Naive thymus-derived CD8-positive, alpha-beta T cell (primary cell): ENCODE data around the gene ZNF568. TPM values are rescaled to one million over a fixed set of nuclear protein-coding genes. Genes with fewer than 3 reads are reported as not detected.

ENCODE experiments used
- ATAC-seq, 2 donors: fragments of 150-1000 bp; cut with Tn5 transposase in 1 of 2; sonication (Bioruptor Pico), chemical (Tn5 transposase) in 1 of 2; 1 replicate in 1 of 2; 2 replicates in 1 of 2; pipeline ENCODE4 v1.10.0; 2021; ENCODE audit warnings: mild to moderate bottlenecking in 2 of 2, moderate library complexity in 2 of 2
- POLR2A ChIA-PET: fragments of 350-600 bp; sonication (Branson Sonifier 250); formaldehyde crosslinking; loops from one replicate; lab custom pipeline; 2021; ENCODE audit warnings: antibody characterized with exemption; lab: Charles Lee
- DNase-seq, 10 donors: peaks; one replicate each; pipeline versions ENCODE4 v3.0.0 to v3.0.0-alpha.2; 2020 to 2022
- H3K27ac Mint-ChIP-seq, 10 donors: one replicate each; pipeline ENCODE4 v1.8.0; 2020 to 2022; ENCODE audit warnings: mild to moderate bottlenecking in 10 of 10, mixed read lengths in 10 of 10, moderate library complexity in 4 of 10, inconsistent platforms in 1 of 10
- H3K27me3 Mint-ChIP-seq, 5 donors: one replicate each; pipeline ENCODE4 v1.8.0; 2021 to 2022; ENCODE audit warnings: mixed read lengths in 5 of 5
- H3K36me3 Mint-ChIP-seq, 3 donors: one replicate each; pipeline ENCODE4 v1.8.0; 2020 to 2022; ENCODE audit warnings: mixed read lengths in 3 of 3, mild to moderate bottlenecking in 2 of 3, inconsistent platforms in 1 of 3
- H3K4me1 Mint-ChIP-seq, 4 donors: one replicate each; pipeline ENCODE4 v1.8.0; 2021 to 2022; ENCODE audit warnings: mixed read lengths in 4 of 4
- H3K4me3 Mint-ChIP-seq, 10 donors: one replicate each; pipeline ENCODE4 v1.8.0; 2020 to 2022; ENCODE audit warnings: mild to moderate bottlenecking in 10 of 10, mixed read lengths in 10 of 10, moderate library complexity in 6 of 10, inconsistent platforms in 1 of 10
- H3K9me3 Mint-ChIP-seq, 9 donors: one replicate each; pipeline ENCODE4 v1.8.0; 2020 to 2022; ENCODE audit warnings: mixed read lengths in 9 of 9, mild to moderate bottlenecking in 3 of 9, inconsistent platforms in 1 of 9, moderate library complexity in 1 of 9
- polyA plus RNA-seq, 3 donors: library from polyadenylated mRNA; unstranded; fragments of 300-500 nt; fragmentation: Illumina TruSeq; gene quantifications; one replicate each; pipeline ENCODE4 v1.2.3, GENCODE V29; 2021
- total RNA-seq, 8 experiments: library from RNA in 2 of 8; stranded (reverse) in 2 of 8; gene quantifications; one replicate each; pipeline ENCODE4 v1.2.3 and lab custom pipeline; 2021 to 2026

Gene ZNF568
- total and polyA plus RNA-seq, 5 experiments from 2014 or later = 7.2 to 26.5 (median 10.5) TPM

DNA sequence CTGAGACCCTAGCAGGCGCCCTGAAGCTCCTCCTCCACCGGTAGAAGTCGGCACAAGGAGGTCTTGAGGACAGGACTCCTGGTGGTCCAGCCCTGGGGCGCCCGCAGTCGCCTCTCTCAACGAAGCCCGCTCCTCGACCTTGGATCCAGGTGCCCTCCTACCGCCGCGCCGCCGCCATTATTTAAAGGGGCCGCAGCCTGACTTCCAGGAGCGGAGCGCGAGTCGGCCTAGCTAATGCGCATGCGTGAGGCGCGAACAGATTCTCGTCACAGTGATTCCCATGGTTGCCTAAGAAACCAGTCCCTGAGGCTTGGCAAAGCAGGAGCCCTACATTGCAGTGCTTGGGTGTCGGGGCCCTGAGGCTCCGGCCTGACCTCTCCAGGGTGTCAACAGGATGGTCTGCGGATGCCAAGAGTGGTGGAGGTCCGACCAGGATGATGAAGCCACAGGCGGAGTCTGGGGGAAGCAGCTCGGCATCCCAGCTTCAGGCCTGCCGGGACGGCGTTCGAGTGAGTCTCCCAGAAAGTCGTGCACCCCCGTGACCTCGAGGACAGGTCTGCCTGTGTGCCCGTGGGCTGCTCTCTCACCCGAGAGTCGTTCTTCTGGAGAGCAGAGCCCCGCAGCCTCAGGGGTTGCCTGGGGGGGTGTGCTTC is 96.1 kb downstream of the ZNF568 start:
- no peak for DNase-seq
- no peak for ATAC-seq
- peaks cover 3 to 8% (median 5%) of the 10 kb centered on the region in 4 donors for H3K4me1 Mint-ChIP-seq
- H3K4me3 Mint-ChIP-seq = no peak overlapping the region
- peaks cover 6 to 31% (median 25%) of the 10 kb centered on the region in 3 donors for H3K36me3 Mint-ChIP-seq
- peaks cover 0 to 8% (median 0%) of the 10 kb centered on the region in 5 donors for H3K27me3 Mint-ChIP-seq
- POLR2A ChIA-PET = no interaction called here
- H3K9me3 Mint-ChIP-seq = peaks cover 0 to 92% (median 59%) of the 10 kb centered on the region in 9 donors
- H3K27ac Mint-ChIP-seq = no peak overlapping the region

- peaks cover 0 to 8% (median 0%) of the 10 kb centered on the region in 5 donors for H3K27me3 Mint-ChIP-seq
- no peak overlapping the region for H3K27ac Mint-ChIP-seq
Measured at GRCh38 chr19:37014456-37014855, 98.3 kb downstream of the ZNF568 start.

DNA sequence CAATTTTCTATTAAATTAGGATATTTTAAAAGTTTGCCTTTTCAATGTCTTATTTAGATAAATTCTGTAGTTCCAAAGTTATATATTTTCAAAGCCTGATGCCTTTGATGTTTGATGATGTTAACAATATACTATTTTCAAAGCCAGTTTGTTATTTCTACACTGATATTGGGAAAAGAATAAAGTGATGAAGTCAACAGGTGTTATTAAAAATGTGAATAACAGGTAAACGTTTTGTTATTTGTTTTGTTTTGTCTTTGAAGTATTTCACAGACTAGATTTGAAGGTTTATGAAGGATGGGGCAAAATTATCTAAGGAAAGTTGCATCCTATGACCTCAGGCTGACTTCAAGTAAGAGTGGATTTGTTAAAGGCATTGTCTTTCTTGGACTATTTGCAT is 129.0 kb downstream of the ZNF568 start:
- no peaks in the 10 kb centered on the region for H3K4me1 Mint-ChIP-seq
- POLR2A ChIA-PET = no interaction called here
- H3K4me3 Mint-ChIP-seq = no peak overlapping the region
- H3K36me3 Mint-ChIP-seq = peaks cover 0 to 38% (median 5%) of the 10 kb centered on the region in 3 donors
- DNase-seq (no peak), ATAC-seq (no peak)
- H3K27me3 Mint-ChIP-seq = no peaks in the 10 kb centered on the region
- no peak overlapping the region for H3K27ac Mint-ChIP-seq
- peaks cover 19 to 72% (median 41%) of the 10 kb centered on the region in 9 donors for H3K9me3 Mint-ChIP-seq

More at GRCh38 chr19:37014456-37014855, 98.3 kb downstream of the ZNF568 start:
- H3K4me1 Mint-ChIP-seq = peaks cover 0 to 5% (median 1%) of the 10 kb centered on the region in 4 donors
- POLR2A ChIA-PET = no interaction called here
- DNase-seq (no peak), ATAC-seq (no peak)
- H3K9me3 Mint-ChIP-seq = peaks cover 8 to 90% (median 49%) of the 10 kb centered on the region in 9 donors
- H3K4me3 Mint-ChIP-seq = no peak overlapping the region
- H3K36me3 Mint-ChIP-seq = peaks cover 3 to 41% (median 27%) of the 10 kb centered on the region in 3 donors

Other genes starting within 250 kb of the ZNF568 start
- gene ZNF461, start 249.5 kb upstream of the ZNF568 start, total RNA-seq = 10 to 100 TPM; 24.2 to 25.0 TPM
- gene ZNF461, start 249.5 kb upstream of the ZNF568 start, polyA plus RNA-seq = 1 to 10 TPM; 3.3 to 4.5 (median 3.5) TPM
- 10 to 100 TPM; 17.6 to 20.7 TPM for gene ZNF567, start 228.7 kb upstream of the ZNF568 start, total RNA-seq
- gene ZNF567, start 228.7 kb upstream of the ZNF568 start, polyA plus RNA-seq = 10 to 100 TPM in 1 of 3 donors, 1 to 10 TPM in 2; 6.3 to 11.0 (median 9.6) TPM
- gene ZNF850, start 143.5 kb upstream of the ZNF568 start, total RNA-seq = 1 to 10 TPM; 4.6 to 7.0 TPM
- under 1 TPM; 0.40 to 0.93 (median 0.54) TPM for gene ZNF850, start 143.5 kb upstream of the ZNF568 start, polyA plus RNA-seq
- gene ZNF790, start 77.9 kb upstream of the ZNF568 start, total RNA-seq = 10 to 100 TPM; 16.6 to 20.6 TPM
- gene ZNF790, start 77.9 kb upstream of the ZNF568 start, polyA plus RNA-seq = 1 to 10 TPM; 5.1 to 6.6 (median 5.7) TPM
- gene ZNF345, start 65.5 kb upstream of the ZNF568 start, total RNA-seq = 10 to 100 TPM; 16.0 to 19.6 TPM
- gene ZNF345, start 65.5 kb upstream of the ZNF568 start, polyA plus RNA-seq = 1 to 10 TPM; 5.1 to 10.0 (median 6.8) TPM
- gene ZNF829, start within 50 bp of the ZNF568 start, total RNA-seq = 10 to 100 TPM in 1 of 2 experiments, 1 to 10 TPM in 1; 9.0 to 10.4 TPM
- 1 to 10 TPM; 1.9 to 3.9 (median 3.5) TPM for gene ZNF829, start within 50 bp of the ZNF568 start, polyA plus RNA-seq
- 10 to 100 TPM; 24.9 to 36.6 TPM for gene ZNF420, start 162.1 kb downstream of the ZNF568 start, total RNA-seq
- gene ZNF420, start 162.1 kb downstream of the ZNF568 start, polyA plus RNA-seq = 10 to 100 TPM; 19.5 to 28.7 (median 20.5) TPM